Activated CD8-positive, alpha-beta memory T cell treated with anti-CD3 and anti-CD28 coated beads, Interleukin-2, amount 50 U/mL, for 24 hours (primary cell): ENCODE data around the gene BACH2.
"Not testable (repeated sequence)": the region's sequence is repeated elsewhere in the genome, so short reads cannot be mapped to it uniquely, and the experiment has no call there.

Experiments used
- DNase-seq: peaks from one replicate; pipeline ENCODE4 v3.0.0-alpha.2; 2020; ENCODE audit errors: extremely low read depth

BACH2 gene

GRCh38 chr6:90032489-90033212, 264.0 kb downstream of the BACH2 start:
- DNase-seq: not testable (repeated sequence)

GRCh38 chr6:90028995-90029635, 267.5 kb downstream of the BACH2 start:
- no peak for DNase-seq

- DNase-seq: no peak
Observed at GRCh38 chr6:90028066-90028778, 268.4 kb downstream of the BACH2 start.

GRCh38 chr6:90026216-90026615, 270.4 kb downstream of the BACH2 start:
- DNase-seq: no peak

- no peak for DNase-seq
Observed at GRCh38 chr6:90025523-90026061, 271.1 kb downstream of the BACH2 start.

GRCh38 chr6:90024633-90025032, 272.0 kb downstream of the BACH2 start:
- DNase-seq: no peak

- no peak for DNase-seq
Observed at GRCh38 chr6:90021711-90022110, 274.9 kb downstream of the BACH2 start.

GRCh38 chr6:90020746-90021145, 275.9 kb downstream of the BACH2 start:
- DNase-seq: no peak

GRCh38 chr6:90019216-90019615, 277.4 kb downstream of the BACH2 start:
- no peak for DNase-seq

- DNase-seq: no peak
Observed at GRCh38 chr6:90015883-90016282, 280.8 kb downstream of the BACH2 start.

GRCh38 chr6:90008908-90009501, 287.6 kb downstream of the BACH2 start:
- DNase-seq: no peak

- DNase-seq: no peak
Observed at GRCh38 chr6:90008189-90008907, 288.3 kb downstream of the BACH2 start.

- DNase-seq: no peak
Observed at GRCh38 chr6:90005048-90005827, 291.4 kb downstream of the BACH2 start.

GRCh38 chr6:90004511-90004910, 292.1 kb downstream of the BACH2 start:
- no peak for DNase-seq

- no peak for DNase-seq
Observed at GRCh38 chr6:90003941-90004340, 292.7 kb downstream of the BACH2 start.

- no peak for DNase-seq
Observed at GRCh38 chr6:90003069-90003795, 293.4 kb downstream of the BACH2 start.

- DNase-seq: peak; percentile 32
Observed at GRCh38 chr6:90000864-90001731, 295.5 kb downstream of the BACH2 start.

GRCh38 chr6:89999945-90000825, 296.5 kb downstream of the BACH2 start:
- no peak for DNase-seq
